SKM-1 (cell line): Measurements from ENCODE around the gene PLA2G2C.

ENCODE experiments used
- DNase-seq: peaks from one replicate; lab custom pipeline; 2025; ENCODE audit not compliant: unreplicated experiment; lab: John Stamatoyannopoulos, UW

Gene PLA2G2C

DNA sequence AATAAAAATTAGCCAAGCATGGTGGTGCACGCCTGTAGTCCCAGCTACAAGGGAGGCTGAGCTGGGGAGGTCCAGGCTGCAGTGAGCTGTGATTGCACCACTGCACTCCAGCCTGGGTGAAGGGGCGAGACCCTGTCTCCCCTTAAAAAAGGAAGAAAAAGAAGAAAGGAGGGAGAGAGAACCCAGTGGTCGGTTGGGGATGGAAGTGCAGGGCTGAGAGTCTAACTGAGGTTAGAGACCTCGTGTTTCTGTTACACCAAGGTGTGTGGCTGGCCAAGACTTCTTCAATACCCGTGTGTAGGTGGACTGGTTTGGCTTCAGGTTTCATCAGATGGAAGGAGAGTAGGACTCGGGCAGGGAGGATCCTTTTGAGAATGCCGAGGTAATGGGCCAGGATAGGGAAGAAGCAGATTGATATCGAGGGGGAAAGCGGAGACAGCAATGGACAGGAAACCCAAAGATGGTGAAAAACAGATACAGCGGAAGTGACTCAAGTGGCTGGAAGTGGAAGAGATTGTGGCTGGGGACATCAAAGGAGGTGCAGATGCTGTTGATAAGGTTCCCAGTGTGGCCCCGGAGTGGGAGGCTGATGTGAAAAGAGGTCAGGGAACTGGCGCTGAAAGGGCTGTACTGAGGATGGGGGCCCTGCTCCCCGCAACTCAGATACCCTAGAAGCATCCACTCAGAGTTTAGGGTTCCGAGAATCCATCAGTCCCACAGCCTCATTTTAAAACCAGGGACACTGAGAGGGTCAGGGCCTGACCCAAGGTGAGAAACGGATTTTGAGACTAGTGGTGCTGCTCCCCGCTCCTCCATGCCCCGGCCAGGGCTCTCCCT lies 1.1 kb downstream of the PLA2G2C start:
- peak; percentile 71 for DNase-seq

DNA sequence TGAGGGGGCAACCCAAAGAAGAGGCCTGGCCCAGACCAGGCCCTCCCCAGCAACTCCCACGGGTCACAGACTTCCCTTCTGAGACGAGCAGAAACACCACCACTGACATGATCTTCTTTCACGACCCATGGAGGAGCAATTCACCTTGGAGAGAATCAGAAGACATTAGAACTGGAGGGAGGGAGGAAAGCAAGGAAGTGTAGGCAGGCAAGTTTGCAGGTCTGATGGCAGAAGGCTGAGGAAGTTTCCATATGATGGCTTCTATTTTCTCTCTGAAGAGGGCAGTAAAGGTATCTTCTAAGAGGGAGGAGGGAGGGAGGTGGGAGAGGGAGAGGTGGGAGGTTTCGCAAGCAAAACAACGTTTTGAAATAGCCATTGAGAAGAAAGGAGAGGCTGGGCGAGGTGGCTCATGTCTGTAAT lies 1.8 kb downstream of the PLA2G2C start:
- DNase-seq: peak; percentile 78

DNA sequence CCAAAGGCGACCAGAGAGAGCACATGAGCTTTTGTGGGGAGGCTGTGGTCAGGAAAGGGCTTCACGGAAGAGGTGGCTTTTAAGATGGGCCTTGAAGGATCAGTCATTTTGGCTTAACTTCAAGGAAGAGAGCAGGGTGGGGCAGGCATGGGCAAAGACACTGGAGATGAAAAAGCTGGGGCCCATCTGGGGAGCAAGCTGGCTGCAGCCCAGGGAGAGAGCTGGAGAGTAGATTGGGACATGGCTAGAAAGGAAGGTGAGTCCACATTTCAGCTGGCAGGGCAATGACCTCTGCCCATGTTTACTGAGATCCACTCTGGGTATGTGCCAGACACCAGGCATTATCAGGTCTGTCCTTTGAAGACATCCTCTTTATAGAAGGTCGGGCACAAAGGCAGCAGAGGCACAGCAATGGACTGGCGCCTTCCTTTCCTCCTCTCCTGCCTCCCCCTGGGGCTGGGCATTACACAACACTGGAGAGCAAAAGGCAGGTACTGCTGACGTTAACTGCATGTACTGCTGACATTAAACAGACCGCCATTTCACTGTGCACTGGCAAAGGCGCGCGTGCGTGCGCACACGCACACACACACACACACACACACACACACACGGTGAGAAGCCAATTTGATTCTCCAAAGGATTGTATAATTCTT lies 2.6 kb downstream of the PLA2G2C start:
- DNase-seq: no peak

DNA sequence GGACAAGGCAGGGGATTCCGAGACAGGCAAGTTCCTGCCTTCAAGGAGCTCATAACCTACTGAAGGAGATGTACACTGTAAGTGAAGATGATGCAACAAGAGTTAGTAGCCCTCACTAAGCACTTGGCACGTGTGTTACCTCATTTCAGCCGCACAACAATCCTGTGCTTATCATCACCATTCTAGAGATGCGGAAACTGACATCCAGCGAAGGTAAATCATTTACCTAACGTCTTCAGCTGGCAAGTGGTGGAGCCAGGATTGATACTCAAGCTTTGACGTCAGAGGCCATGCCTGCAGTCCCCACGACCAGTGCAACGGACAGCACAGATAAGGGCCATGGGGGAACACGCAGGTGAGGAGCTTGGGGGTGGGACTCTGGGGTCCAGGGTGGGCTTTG lies 3.3 kb downstream of the PLA2G2C start:
- no peak for DNase-seq

DNA sequence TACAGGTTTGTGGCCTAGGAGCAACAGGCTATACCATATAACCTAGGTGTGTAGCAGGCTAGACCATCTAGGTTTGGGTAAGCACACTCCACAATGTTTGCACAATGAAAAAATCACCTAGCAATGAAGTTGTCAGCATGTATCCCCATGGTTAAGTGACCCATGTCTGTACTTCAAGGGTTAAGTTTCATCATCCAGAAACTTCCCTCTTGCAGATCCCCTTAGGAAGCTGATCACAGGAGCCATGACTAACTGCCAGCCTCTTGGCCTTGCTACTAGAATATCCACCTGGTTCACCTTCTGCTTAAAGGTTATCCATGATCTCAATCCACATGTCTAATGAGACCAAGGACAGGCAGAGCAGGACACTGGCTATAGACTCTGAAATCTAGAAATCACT lies 3.9 kb downstream of the PLA2G2C start:
- no peak for DNase-seq

DNA sequence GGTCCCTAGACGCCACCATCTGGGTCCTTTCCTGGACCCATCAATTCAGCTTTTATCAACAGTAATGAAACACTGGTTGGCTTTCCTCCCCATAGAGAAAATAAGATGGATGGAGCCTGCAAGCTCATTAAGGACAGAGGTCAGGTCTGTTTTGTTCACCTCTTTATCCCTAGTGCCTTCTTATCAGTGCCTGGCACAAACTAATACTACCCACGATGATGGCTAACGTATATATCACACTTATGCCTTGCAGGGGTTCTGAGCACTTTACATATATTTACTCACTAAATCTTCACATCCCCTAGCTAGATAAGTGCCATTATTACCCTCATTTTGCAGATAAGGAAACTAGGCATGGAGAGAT lies 5.5 kb downstream of the PLA2G2C start:
- no peak for DNase-seq

DNA sequence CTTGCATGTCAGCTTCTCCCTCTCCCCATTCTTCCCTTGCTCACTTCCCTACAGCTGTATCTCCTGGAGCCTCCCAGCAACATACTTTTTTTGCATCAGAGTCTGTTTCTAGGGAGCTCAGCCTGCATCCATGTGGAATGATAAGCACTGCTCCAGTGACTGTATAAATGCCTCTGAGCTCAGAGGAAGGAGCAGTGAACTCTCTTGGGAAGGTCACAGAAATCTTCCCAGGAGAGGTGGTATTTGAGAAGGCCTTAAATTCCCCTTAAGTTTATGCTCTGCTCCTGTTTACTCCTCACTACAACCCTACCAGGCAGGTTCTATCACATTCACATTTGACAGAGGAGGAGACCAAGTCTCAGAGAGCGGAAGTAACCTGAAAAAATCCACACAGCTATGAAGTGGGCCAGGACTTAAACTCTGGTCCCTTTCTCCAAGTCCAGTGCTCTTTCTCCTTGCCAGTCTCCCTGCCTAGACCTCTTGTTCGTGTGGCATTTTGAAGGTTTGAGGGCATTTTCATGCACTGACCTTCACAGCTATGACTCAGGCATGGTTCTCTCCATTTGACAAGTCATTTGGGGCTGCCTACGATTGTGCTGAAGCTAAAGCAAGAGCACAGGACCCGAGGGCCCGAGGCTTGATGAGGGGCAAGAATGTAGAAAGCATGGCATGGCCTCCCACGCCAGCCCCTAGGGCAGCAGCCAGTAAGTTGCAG lies 6.0 kb downstream of the PLA2G2C start:
- DNase-seq: no peak

DNA sequence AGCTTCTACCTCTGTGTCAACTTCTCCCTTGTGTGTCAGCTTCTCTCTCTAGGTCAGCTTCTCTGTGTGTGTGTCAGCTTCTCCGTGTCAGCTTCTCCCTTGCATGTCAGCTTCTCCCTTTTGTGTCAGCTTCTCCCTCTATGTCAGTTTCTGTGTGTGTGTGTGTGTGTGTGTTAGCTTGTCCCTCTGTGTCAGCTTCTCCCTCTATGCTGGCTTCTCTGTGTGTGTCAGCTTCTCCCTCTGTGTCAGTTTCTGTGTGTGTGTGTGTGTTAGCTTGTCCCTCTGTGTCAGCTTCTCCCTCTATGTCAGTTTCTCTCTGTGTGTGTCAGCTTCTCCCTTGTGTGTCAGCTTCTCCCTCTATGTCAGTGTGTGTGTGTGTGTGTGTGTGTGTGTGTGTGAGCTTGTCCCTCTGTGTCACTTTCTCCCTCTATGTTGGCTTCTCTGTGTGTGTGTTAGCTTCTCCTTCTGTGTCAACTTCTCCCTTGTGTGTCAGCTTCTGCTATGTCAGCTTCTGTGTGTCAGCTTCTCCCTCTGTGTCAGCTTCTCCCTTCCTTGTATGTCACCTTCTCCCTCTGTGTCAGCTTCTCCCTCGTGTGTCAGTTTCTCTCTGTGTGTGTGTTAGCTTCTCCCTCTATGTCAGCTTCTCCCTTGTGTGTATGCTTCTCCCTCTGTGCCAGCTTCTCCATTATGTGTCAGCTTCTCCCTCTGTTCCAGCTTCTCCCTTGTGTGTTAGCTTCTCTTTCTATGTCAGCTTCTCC lies 6.8 kb downstream of the PLA2G2C start:
- no peak for DNase-seq

DNA sequence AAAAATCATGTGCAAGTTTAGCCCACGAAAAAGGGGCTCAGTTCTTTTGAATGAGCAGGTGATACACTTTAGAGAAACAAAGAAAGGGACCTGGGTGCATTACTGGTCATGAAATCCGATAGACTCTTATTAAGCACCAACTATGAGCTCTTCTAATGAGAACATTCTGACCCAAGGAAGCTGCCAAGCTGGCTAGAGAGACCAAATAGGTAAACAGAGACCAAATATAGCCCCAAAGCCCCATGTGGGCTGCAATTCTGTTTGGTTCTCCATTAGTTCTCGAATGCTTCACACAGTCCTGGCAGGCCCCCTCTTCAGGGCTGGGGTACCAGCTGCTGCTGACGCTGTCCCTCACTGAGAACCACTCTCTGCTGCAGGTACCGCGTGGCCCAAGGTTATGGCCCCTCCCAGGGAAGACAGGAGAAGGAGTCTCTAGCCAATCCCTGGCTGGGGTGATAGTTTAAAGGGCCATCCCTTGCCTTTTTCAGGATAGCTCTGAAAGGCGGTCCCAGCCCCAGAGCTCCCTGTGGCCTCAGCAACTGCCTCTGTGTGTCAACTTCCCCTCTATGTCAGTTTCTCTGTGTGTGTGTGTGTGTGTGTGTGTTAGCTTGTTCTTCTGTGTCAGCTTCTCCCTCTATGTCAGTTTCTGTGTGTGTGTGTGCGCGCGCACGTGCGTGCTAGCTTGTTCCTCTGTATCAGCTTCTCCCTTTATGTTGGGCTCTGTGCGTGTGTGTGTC lies 7.5 kb downstream of the PLA2G2C start:
- DNase-seq: no peak

DNA sequence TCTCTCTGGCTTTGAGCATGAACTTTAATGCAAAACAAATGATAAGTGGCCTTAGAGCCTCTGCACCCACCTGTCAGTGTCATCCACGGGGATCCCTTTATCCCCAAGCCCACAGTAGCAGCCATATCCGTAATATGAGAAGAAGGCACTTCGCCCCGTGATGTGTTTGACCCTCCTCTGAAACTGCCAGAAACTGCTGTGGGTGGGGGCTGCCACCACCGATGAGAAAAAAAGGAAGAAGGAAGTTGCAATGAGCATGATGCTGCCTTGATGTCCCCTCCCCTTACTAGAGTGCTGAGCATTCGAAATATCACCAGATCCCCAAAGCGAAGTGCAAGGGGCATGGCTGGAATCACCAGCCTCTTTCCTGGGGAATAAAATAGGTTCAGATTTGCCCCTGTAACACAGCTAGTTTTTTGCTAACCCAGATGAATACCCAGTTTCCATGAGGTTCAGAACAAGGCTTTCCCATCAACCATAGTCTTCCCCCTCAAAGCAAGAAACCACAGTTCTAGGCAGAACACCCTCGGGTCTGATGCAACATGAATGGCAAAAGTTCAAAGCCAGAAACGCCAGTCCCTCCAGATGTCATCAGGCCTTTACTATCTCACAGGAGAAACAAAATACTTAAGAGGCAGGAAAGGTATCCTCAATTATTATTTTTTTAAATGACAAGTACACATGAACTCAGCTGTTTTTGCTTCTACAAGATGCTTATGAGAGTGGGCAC lies 11.2 kb downstream of the PLA2G2C start:
- peak; percentile 91 for DNase-seq

DNA sequence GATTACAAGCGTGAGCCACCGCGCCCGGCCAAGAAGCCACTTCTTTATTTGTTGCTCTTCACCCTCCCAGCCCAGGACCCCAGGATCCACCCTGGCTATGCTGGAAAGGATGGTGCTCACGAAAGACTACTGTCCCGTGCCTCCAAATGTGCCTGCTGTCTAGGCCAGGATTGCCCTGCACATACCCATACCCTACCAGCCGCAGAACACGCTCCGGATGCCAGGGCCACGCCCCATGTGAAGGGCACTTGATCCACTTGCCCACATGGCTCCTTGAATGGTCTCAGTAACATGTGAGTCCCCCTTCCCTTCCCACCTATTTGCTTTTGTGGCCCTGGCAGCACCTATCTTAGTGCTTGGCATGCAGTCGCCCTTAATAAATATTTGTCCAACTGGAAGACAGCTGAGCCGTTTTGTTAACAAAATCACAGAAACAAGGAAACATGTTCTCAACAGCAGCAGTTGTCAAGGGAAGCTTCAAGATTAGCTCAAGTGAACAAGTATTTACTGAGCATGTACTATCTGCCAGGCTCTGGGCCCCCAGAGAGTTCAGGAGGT lies 14.2 kb downstream of the PLA2G2C start:
- DNase-seq: no peak

DNA sequence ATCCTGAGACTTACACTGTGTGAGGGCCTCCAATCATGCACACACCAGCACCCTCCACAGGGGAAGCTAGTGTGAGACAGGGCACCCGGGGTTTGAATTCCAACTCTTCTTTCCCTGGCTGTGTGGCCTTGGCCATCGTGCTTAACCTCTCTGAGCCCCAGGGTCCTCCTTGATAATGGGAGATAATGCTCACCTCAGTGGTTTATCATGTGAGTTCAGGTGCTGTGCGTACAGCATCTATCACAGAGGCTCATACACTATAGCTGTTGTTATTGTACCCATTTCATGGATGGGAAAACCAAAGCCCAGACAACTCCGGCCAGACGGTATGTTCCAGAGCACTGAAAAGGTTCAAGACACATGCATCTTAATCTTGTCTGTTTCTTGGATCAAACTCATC lies 16.4 kb downstream of the PLA2G2C start:
- DNase-seq: no peak

DNA sequence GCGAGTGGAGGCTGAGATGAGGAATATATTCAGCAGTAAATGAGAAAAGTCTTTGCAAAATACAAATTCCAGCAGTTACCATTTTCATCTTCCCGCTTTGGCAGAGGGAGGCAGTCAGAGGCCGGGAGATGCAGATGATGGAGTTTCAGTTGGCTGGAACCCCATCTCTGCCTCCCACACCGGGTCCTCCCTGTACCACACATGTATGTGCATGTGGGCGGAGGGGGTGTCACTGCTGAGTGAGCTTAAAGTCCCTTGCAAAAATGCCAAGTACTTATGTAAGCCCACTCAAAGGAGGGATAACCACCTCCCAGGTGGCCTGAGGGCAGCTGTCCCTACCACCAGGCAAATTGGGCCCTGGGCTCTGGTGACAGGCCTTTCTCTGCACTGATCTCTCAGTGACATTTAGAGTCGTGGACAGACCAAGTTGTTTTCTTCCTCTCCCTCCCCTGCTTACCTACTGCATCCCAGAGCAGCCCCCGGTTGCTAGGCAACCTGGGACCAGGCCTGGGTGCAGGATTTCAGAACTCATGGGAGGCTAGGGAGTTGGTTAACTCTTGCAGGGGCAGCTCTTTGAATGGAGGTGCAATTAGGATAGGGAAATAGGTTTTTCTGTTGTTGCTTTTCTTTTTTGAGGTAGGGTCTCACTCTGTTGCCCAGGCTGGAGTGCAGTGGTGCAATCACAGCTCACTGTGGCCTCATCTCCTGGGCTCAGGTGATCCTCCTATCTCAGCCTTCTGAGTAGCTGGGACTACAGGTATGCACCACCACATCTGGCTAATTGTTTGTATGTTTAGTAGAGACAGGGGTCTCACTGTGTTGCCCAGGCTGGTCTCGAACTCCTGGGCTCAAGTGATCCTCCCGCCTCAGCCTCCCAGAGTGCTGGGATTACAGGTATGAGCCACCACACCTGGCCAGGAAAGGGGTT lies 17.5 kb downstream of the PLA2G2C start:
- DNase-seq: no peak

DNA sequence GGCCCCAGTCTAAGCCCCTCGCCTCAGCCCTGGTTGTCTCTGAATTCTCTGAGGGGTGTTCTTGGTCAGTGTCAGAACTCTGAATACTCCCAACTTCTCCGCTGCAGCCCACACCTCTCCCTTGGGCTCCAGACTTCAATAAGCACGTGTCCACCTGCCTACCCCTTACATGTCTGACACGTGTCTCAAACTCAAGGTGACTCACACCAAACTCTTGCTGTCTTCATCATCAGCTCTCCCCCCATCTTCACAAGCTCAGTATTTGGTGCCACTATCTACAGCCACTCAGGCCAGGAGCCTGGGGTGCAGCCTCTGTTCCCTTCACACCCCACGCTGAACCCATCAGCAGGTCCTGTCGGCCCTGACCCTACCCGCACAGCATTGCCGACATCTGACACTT lies 19.2 kb downstream of the PLA2G2C start:
- DNase-seq: no peak

DNA sequence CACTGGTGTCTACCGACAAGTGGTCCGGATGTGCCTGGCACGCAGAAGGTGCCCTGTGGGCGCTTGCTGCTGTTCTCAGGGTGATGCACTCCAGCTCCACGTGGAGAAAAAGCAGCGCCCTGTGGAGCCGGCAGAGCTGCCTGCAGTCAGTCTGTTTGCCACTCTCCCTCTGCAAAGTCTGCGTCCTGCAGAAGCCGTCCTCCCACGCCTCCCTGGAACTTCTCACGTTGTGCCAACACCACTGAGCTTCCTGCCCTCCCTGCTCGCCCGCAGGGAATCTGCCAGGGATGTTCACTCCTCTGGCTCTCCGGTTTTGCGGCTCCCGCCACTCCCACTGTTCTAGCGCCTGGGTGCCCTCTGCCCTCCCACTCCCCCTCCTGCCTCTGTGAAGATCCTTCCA lies 20.3 kb downstream of the PLA2G2C start:
- DNase-seq: no peak

DNA sequence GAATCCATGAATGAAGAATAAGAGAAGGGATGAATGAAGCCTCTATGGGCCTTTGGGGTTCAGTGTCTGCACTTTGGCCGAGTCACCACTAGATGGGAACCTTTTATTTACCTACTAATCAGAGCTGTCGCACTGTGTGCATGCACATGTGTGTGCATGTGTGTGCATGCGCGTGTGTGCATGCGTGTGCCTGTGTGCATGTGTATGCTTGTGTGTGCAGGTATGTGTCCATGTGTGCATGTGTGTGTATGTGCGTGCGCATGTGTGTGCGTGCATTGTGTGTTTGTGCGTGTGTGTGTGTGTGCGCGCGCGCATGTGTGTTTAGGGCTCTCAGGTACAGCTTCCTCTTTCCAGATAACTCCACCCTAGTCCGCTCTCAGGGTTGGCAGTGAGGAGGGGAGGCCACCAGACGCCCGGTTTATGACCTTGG lies 20.8 kb downstream of the PLA2G2C start:
- DNase-seq: peak; percentile 91

DNA sequence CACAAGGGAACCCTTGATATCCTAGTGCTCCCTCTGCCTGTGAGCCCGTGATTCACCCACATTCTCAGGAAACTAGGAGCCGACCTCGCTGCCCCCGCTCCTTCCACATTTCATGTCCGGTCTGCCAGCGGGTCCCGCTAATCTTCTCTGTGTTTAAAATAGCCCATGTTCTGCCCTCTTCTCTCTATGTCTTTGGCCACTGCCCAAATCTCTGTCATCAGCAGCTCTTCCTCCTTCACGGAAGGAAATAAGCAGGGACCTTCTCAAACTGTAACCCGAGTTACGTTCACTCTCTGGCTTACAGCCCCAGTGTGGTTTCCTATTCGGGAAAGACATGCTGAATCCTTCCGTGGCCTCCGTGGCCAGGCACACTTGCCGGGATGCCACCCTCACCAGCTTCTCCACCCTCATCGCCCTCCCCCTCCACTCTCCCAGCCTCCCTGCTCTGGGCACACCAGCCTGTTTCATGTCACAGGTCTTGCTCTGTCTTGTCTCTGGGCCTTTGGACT lies 21.6 kb downstream of the PLA2G2C start:
- DNase-seq: peak; percentile 58

DNA sequence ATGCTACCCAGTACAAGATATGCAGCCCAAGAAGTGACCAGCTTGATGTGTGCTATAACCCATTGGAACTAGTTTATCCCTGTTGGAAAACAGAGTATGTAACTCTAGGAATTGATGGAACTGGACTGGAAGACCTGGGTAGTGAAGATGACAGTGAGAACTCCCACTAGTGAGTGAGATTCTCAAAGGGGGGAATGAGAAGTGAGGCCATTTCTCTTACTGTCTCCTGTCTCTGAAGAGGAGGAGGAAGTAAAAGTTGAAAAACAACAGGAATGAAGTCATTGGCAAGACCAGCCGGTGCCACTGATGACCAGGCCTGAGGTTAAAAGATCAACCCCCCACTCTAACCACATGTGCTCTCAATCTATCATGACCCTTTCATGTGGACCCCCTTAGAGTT lies 26.3 kb downstream of the PLA2G2C start:
- DNase-seq: no peak
